Activated CD8-positive, alpha-beta memory T cell treated with anti-CD3 and anti-CD28 coated beads for 24 hours (primary cell): ENCODE results near the gene INPP1.
"Not testable (repeated sequence)": the region's sequence is repeated elsewhere in the genome, so short reads cannot be mapped to it uniquely, and the experiment has no call there.

Source experiments
- DNase-seq: peaks from one replicate; pipeline ENCODE4 v3.0.0-alpha.2; 2020

INPP1 gene

GRCh38 chr2:190343536-190344275 is at the start of gene INPP1:
INPP1 (plus strand) TSS chr2:190343589; CDS start chr2:190360103, 16,514 bp downstream.
- peak; percentile 82 for DNase-seq

- not testable (repeated sequence) for DNase-seq
Observed at GRCh38 chr2:190297880-190298279, 45.5 kb upstream of the INPP1 start.

- DNase-seq: no peak
Observed at GRCh38 chr2:190301032-190301431, 42.4 kb upstream of the INPP1 start.

- no peak for DNase-seq
Observed at GRCh38 chr2:190302052-190302451, 41.3 kb upstream of the INPP1 start.

GRCh38 chr2:190303647-190304046 is 39.7 kb upstream of the INPP1 start:
- DNase-seq: no peak

- no peak for DNase-seq
Observed at GRCh38 chr2:190304404-190304803, 39.0 kb upstream of the INPP1 start.

- DNase-seq: no peak
Observed at GRCh38 chr2:190308031-190308430, 35.4 kb upstream of the INPP1 start.

GRCh38 chr2:190311893-190312634 is 31.3 kb upstream of the INPP1 start:
- no peak for DNase-seq

GRCh38 chr2:190312635-190313025 is 30.8 kb upstream of the INPP1 start:
- DNase-seq: not testable (repeated sequence)

GRCh38 chr2:190313880-190314279 is 29.5 kb upstream of the INPP1 start:
- DNase-seq: no peak

- DNase-seq: no peak
Observed at GRCh38 chr2:190315273-190315672, 28.1 kb upstream of the INPP1 start.

GRCh38 chr2:190318514-190318913 is 24.9 kb upstream of the INPP1 start:
- DNase-seq: no peak

- DNase-seq: no peak
Observed at GRCh38 chr2:190318931-190319554, 24.3 kb upstream of the INPP1 start.

- peak; percentile 94 for DNase-seq
Observed at GRCh38 chr2:190319555-190320498, 23.6 kb upstream of the INPP1 start, which contains the start of gene HIBCH. HIBCH (minus strand) TSS chr2:190319826; CDS start chr2:190319750, 76 bp downstream.

- DNase-seq: no peak
Observed at GRCh38 chr2:190320696-190321095, 22.7 kb upstream of the INPP1 start.

GRCh38 chr2:190323406-190323805 is 20.0 kb upstream of the INPP1 start:
- no peak for DNase-seq

GRCh38 chr2:190325588-190325987 is 17.8 kb upstream of the INPP1 start:
- no peak for DNase-seq

- no peak for DNase-seq
Observed at GRCh38 chr2:190327867-190328572, 15.4 kb upstream of the INPP1 start.

GRCh38 chr2:190328573-190329147 is 14.7 kb upstream of the INPP1 start:
- no peak for DNase-seq

- DNase-seq: no peak
Observed at GRCh38 chr2:190333395-190333794, 10.0 kb upstream of the INPP1 start.

- DNase-seq: no peak
Observed at GRCh38 chr2:190333928-190334327, 9.5 kb upstream of the INPP1 start.
